ENCODE measurements around the gene ACACB.

DNA sequence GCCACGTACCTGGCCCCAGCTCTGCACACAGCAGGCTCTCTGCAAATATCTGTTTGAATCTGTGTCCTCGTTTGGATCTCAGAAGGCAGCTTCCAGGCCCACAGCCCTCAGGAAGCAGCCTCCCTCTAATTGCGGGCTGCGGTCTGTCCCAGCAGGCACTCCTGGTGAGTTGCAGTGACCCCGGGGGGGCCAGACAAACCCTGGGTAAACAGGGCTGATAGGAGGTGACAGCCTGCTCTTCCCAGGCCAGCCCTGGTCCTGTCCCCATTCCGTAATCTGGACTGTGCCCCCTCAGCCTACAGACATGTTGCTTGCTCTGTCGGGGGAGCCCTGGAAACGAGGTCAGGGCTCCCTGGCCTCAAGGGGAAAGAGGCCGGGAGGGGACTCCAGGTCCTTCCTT, 190.7 kb downstream of the ACACB start:
- TF ChIP-seq CTCF (IDR thresholded peaks at IDR 0.05) (no peak), POLR2A (IDR thresholded peaks at IDR 0.05) (no peak), EP300 (IDR thresholded peaks at IDR 0.05) (no peak)
